Gastrocnemius medialis (tissue), 4 donors: ENCODE data around the gene MSANTD7. TPM values are rescaled to one million over a fixed set of nuclear protein-coding genes. Genes with fewer than 3 reads are reported as not detected.
A peak's percentile ranks its signal among the peaks of the same experiment; 100 is the strongest.

ENCODE experiments used
- ATAC-seq, 2 donors: fragments of 150-250 bp; one replicate each; pipeline ENCODE4 v1.9.1; 2016
- DNase-seq, 2 donors: peaks; one replicate each; pipeline ENCODE4 v3.0.0-alpha.2; 2019
- H3K27ac ChIP-seq, 4 donors: fragments of 200-600 bp; sonication (generic); 1 replicate in 1 of 4; 2 replicates in 3 of 4; pipeline ENCODE4 v1.5.1; 2016 to 2018; ENCODE audit warnings: mild to moderate bottlenecking in 2 of 4, moderate library complexity in 1 of 4
- H3K27me3 ChIP-seq, 3 donors: fragments of 200-600 bp; sonication (generic) in 2 of 3; 1 replicate in 1 of 3; 2 replicates in 2 of 3; pipeline versions ENCODE4 v1.5.1 to v1.6.0; 2016 to 2019; ENCODE audit warnings: mild to moderate bottlenecking in 1 of 3, moderate library complexity in 1 of 3
- H3K36me3 ChIP-seq, 2 donors: fragments of 200-600 bp; sonication (generic) in 1 of 2; one replicate each; pipeline ENCODE4 v1.5.1; 2017 to 2018
- H3K4me1 ChIP-seq, 2 donors: fragments of 200-600 bp; sonication (generic) in 1 of 2; one replicate each; pipeline ENCODE4 v1.5.1; 2016 to 2017; ENCODE audit warnings: mild to moderate bottlenecking in 2 of 2
- H3K4me3 ChIP-seq, 4 donors: fragments of 200-600 bp; sonication (generic) in 3 of 4; 1 replicate in 1 of 4; 2 replicates in 3 of 4; pipeline ENCODE4 v1.5.1; 2016 to 2019; ENCODE audit warnings: mild to moderate bottlenecking in 2 of 4
- H3K9me3 ChIP-seq, 3 donors: fragments of 200-600 bp; sonication (generic) in 2 of 3; 1 replicate in 1 of 3; 2 replicates in 2 of 3; pipeline ENCODE4 v1.5.1; 2016 to 2019
- POLR2A ChIP-seq, 2 donors: fragments of 450-650 bp; IDR thresholded peaks; one replicate each; pipeline ENCODE4 v1.6.1; 2017; ENCODE audit warnings: antibody characterized with exemption in 2 of 2, mild to moderate bottlenecking in 2 of 2, moderate library complexity in 2 of 2
- in situ Hi-C, 4 donors: fragments of 200-750 bp; cut with MboI; loops; one replicate each; pipeline versions ENCODE4 v1.15.0 to v1.8.0; 2017; ENCODE audit warnings: low sequenced_read_pairs in 4 of 4
- intact Hi-C: fragments of 100-400 bp; cut with DNase I; formaldehyde crosslinking; loops from one replicate; pipeline ENCODE4 v1.15.1; 2023; ENCODE audit warnings: low total_unique reads
- total RNA-seq, 4 donors: library from RNA; depleted of rRNA; stranded (reverse); fragments of >200 nt; gene quantifications; one replicate each; pipeline versions ENCODE4 v1.1.0 to v1.2.3, GENCODE V29; 2016
- TF ChIP-seq, protein P1 (sequence below), 5 experiments: fragments of 450-650 bp in 3 of 5; fragments of 200-600 bp in 2 of 5; sonication (generic) in 2 of 5; IDR thresholded peaks in 4 of 5; conservative IDR thresholded peaks in 1 of 5; 1 replicate in 4 of 5; 2 replicates in 1 of 5; pipeline ENCODE4 v1.5.1; 2016 to 2019; ENCODE audit warnings: antibody characterized with exemption in 5 of 5, mild to moderate bottlenecking in 3 of 5, moderate library complexity in 3 of 5

The MSANTD7 gene
- total RNA-seq, 4 donors from 2014 or later, result 4.7 to 8.5 (median 5.8) TPM

DNA sequence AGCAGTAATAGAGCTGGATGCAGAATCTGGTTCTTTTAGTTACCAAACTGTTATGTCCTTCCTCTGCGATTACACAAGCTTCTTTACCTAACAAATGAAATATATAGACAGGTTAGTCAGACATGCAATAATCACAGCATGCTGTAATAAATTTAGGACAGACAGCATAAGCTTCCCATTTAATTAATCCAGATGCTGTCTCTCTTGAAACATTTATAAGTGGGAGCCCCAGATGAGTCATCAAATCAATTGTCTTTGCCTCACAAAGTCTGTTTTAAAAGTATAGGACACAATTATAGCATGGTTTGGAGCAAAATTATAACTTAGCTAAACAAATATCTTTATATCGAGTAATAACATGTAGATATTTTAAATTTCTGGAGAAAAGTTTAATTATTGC lies 1.9 kb upstream of the MSANTD7 start:
- Histone ChIP-seq H3K4me3 (peak overlapping the region in 1 of 4 donors; percentile 94), H3K27ac (peak overlapping the region; percentile 92 to 98 (median 96)), H3K36me3 (peaks cover 0 to 20% of the 10 kb centered on the region in 2 donors), H3K4me1 (peaks cover 22 to 26% of the 10 kb centered on the region in 2 donors), H3K27me3 (no peaks in the 10 kb centered on the region), H3K9me3 (no peaks in the 10 kb centered on the region)
- ATAC-seq, result no peak
- intact Hi-C loops (loop anchor here (2.0 to 5.0 kb wide), 2 partner anchors 261 to 333 kb away; partner anchors contain the start of genes NMT2 and RPP38), in situ Hi-C loops (loop anchor here in 2 of 4 donors (25.0 kb wide), 2 partner anchors 126 to 251 kb away; partner anchors contain the start of genes ACBD7 (in 1 of the 2), DCLRE1C (in 1 of the 2), MEIG1 (in 1 of the 2) and RPP38 (in 1 of the 2))
- DNase-seq, result no peak
- TF ChIP-seq, protein P1, sequence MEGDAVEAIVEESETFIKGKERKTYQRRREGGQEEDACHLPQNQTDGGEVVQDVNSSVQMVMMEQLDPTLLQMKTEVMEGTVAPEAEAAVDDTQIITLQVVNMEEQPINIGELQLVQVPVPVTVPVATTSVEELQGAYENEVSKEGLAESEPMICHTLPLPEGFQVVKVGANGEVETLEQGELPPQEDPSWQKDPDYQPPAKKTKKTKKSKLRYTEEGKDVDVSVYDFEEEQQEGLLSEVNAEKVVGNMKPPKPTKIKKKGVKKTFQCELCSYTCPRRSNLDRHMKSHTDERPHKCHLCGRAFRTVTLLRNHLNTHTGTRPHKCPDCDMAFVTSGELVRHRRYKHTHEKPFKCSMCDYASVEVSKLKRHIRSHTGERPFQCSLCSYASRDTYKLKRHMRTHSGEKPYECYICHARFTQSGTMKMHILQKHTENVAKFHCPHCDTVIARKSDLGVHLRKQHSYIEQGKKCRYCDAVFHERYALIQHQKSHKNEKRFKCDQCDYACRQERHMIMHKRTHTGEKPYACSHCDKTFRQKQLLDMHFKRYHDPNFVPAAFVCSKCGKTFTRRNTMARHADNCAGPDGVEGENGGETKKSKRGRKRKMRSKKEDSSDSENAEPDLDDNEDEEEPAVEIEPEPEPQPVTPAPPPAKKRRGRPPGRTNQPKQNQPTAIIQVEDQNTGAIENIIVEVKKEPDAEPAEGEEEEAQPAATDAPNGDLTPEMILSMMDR (IDR thresholded peaks at IDR 0.05 in 4 of 5, conservative IDR thresholded peaks at IDR 0.05 in 1 of 5), result no peak
- TF ChIP-seq POLR2A (IDR thresholded peaks at IDR 0.05), result no peak

DNA sequence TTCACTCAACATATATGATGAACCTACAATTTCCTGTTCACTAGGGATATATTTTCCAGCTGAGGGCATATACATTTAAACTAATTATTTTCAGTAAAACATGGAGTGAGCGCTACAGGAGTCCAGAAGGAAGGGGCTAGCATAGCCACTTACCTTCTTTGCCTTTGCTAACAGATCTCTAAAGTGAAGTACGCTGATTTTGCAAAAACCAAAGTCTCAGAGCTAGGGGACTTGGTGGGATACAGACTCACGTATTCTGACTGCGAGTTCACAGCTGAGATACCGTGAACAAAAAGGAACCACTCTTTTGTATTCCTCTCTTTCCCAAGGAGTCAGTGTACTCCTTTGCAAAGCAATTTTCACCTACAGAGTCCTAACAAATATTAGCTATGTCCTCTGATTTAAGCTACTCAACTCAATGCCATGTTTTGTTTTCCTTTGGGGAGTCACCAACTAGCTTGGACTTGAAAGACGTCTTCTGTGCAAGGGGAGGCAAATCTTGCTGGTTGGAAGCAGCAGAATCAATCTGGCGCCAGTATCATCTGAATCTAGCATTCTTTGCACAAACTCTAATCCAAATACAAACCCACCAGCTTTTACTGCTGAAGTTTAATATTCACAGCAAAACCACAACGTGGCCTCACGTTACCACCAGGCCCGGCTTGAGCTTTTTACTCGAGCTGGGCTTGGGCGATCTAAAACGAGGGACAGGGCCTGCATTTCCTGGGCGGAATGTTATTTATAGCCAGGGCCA lies 926 bp upstream of the MSANTD7 start:
- no peaks in the 10 kb centered on the region for H3K27me3 ChIP-seq
- DNase-seq (no peak), ATAC-seq (peak; percentile 4 to 10)
- TF ChIP-seq, protein P1 (IDR thresholded peaks at IDR 0.05 in 4 of 5, conservative IDR thresholded peaks at IDR 0.05 in 1 of 5), result no peak
- no peak for TF ChIP-seq POLR2A (IDR thresholded peaks at IDR 0.05)
- in situ Hi-C loops (loop anchor here in 2 of 4 donors (25.0 kb wide), 2 partner anchors 125 to 250 kb away; partner anchors contain the start of genes ACBD7 (in 1 of the 2), DCLRE1C (in 1 of the 2), MEIG1 (in 1 of the 2) and RPP38 (in 1 of the 2)), intact Hi-C loops (loop anchor here (2.0 to 5.0 kb wide), 2 partner anchors 260 to 332 kb away; partner anchors contain the start of genes NMT2 and RPP38)
- peak overlapping the region; percentile 92 to 98 (median 96) for H3K27ac ChIP-seq
- peaks cover 0 to 30% of the 10 kb centered on the region in 2 donors for H3K36me3 ChIP-seq
- H3K4me1 ChIP-seq, result peaks cover 22 to 26% of the 10 kb centered on the region in 2 donors
- H3K4me3 ChIP-seq, result peak overlapping the region; percentile 79 to 98 (median 94)
- H3K9me3 ChIP-seq, result no peaks in the 10 kb centered on the region

DNA sequence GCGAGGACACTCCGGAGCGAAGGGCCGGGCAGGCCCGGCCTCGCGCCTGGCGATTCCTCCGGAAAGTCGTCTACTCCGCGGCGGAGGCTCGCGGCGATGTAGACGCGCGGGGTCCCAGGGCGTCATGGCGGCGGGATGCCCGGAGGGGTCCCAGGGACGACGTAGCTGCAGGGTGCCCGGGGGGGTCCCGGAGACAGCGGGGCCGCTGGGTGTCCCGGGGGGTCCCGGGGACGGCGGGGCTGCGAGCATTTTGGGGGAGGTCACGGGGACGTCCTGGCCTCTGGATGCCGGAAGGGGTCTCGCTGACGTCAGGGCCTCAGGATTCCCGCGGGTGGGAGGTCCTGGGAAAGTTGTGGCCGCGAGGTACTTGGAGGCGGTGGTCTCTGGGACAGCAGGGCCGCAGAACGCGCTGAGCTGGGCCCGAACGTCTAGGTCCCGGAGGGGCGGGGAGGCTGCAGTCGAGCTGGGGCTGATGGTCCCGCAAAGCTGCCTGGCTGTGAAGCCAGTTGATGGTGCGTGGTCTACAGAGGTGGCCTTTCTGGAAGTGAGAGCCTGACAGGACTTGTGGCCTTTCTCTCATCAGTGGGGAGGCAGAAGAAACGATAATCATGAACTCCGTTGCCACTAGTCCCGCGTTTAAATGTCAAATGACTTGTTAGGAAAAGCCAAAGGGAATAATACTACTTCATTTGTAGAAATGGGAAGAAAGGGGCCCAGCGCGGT lies 637 bp downstream of the MSANTD7 start:
- Histone ChIP-seq H3K4me3 (peak overlapping the region; percentile 92 to 98 (median 94)), H3K9me3 (no peaks in the 10 kb centered on the region), H3K4me1 (peaks cover 22 to 26% of the 10 kb centered on the region in 2 donors), H3K36me3 (peaks cover 0 to 41% of the 10 kb centered on the region in 2 donors), H3K27ac (peak overlapping the region; percentile 92 to 98 (median 96)), H3K27me3 (no peaks in the 10 kb centered on the region)
- no peak for TF ChIP-seq POLR2A (IDR thresholded peaks at IDR 0.05)
- TF ChIP-seq, protein P1 (IDR thresholded peaks at IDR 0.05 in 4 of 5, conservative IDR thresholded peaks at IDR 0.05 in 1 of 5), result no peak
- ATAC-seq, result no peak
- in situ Hi-C loops, result loop anchor here in 2 of 4 donors (25.0 kb wide), 2 partner anchors 124 to 249 kb away; partner anchors contain the start of genes ACBD7 (in 1 of the 2), DCLRE1C (in 1 of the 2), MEIG1 (in 1 of the 2) and RPP38 (in 1 of the 2)
- DNase-seq, result peak in 1 of 2 donors; percentile 26
- intact Hi-C loops, result loop anchor here (1.0 to 5.0 kb wide), 4 partner anchors 40 to 259 kb away; partner anchors contain the start of genes MEIG1, RPP38 and SUV39H2

DNA sequence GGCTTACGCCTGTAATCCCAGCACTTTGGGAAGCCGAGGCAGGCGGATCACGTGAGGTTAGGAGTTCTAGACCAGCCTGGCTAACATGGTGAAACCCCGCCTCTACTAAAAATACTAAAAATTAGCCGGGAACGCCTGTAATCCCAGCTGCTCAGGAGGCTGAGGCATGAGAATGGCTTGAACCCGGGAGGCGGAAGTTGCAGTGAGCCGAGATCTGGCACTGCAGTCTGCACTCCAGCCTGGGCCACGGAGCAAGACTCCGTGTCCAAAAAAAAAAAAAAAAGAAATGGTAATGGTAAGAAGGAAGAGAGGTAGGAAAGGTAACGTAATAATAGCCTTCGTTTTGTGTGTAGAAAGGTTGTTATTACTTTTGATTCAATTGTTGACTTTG lies 1.2 kb downstream of the MSANTD7 start:
- in situ Hi-C loops (loop anchor here in 2 of 4 donors (25.0 kb wide), 2 partner anchors 123 to 248 kb away; partner anchors contain the start of genes ACBD7 (in 1 of the 2), DCLRE1C (in 1 of the 2), MEIG1 (in 1 of the 2) and RPP38 (in 1 of the 2)), intact Hi-C loops (loop anchor here (2.0 to 5.0 kb wide), 2 partner anchors 234 to 258 kb away; partner anchors contain the start of gene RPP38)
- TF ChIP-seq, protein P1 (IDR thresholded peaks at IDR 0.05 in 4 of 5, conservative IDR thresholded peaks at IDR 0.05 in 1 of 5), result no peak
- no peak for TF ChIP-seq POLR2A (IDR thresholded peaks at IDR 0.05)
- ATAC-seq (no peak), DNase-seq (no peak)
- H3K4me1 ChIP-seq, result peaks cover 22 to 26% of the 10 kb centered on the region in 2 donors
- H3K9me3 ChIP-seq, result no peaks in the 10 kb centered on the region
- peak overlapping the region; percentile 92 to 98 (median 94) for H3K4me3 ChIP-seq
- H3K36me3 ChIP-seq, result peaks cover 0 to 46% of the 10 kb centered on the region in 2 donors
- H3K27me3 ChIP-seq, result no peaks in the 10 kb centered on the region
- peak overlapping the region; percentile 92 to 98 (median 96) for H3K27ac ChIP-seq
